GM18867 (cell line): Measurements from ENCODE around the gene VEZT.
"Not testable (repeated sequence)": the region's sequence is repeated elsewhere in the genome, so short reads cannot be mapped to it uniquely, and the experiment has no call there.

ENCODE experiments used
- ATAC-seq: cut with Tn5 transposase; IDR thresholded peaks from one replicate; pipeline ENCODE4 v1.9.1; 2021; ENCODE audit warnings: mild to moderate bottlenecking, moderate library complexity; ENCODE audit not compliant: unreplicated experiment

The VEZT gene

GRCh38 chr12:95314756-95315155 is 97.1 kb downstream of the VEZT start:
- ATAC-seq, result not testable (repeated sequence)

- no peak for ATAC-seq
Measured at GRCh38 chr12:95316798-95317197, 99.2 kb downstream of the VEZT start.

- no peak for ATAC-seq
Measured at GRCh38 chr12:95318071-95318545, 100.5 kb downstream of the VEZT start.

GRCh38 chr12:95319694-95320331 is 102.2 kb downstream of the VEZT start:
- ATAC-seq, result no peak

GRCh38 chr12:95321516-95322246 is 104.1 kb downstream of the VEZT start:
- ATAC-seq, result no peak

- ATAC-seq, result no peak
Measured at GRCh38 chr12:95322326-95322725, 104.7 kb downstream of the VEZT start.

- ATAC-seq, result no peak
Measured at GRCh38 chr12:95323212-95323611, 105.6 kb downstream of the VEZT start.

- ATAC-seq, result not testable (repeated sequence)
Measured at GRCh38 chr12:95324246-95324645, 106.6 kb downstream of the VEZT start.

- ATAC-seq, result no peak
Measured at GRCh38 chr12:95325501-95325900, 107.9 kb downstream of the VEZT start.

- no peak for ATAC-seq
Measured at GRCh38 chr12:95326445-95326844, 108.8 kb downstream of the VEZT start.

- no peak for ATAC-seq
Measured at GRCh38 chr12:95326855-95327254, 109.2 kb downstream of the VEZT start.

GRCh38 chr12:95328708-95329107 is 111.1 kb downstream of the VEZT start:
- ATAC-seq, result no peak

- ATAC-seq, result no peak
Measured at GRCh38 chr12:95335948-95336347, 118.3 kb downstream of the VEZT start.

- no peak for ATAC-seq
Measured at GRCh38 chr12:95336387-95337067, 118.9 kb downstream of the VEZT start.

GRCh38 chr12:95337146-95337545 is 119.5 kb downstream of the VEZT start:
- no peak for ATAC-seq

- no peak for ATAC-seq
Measured at GRCh38 chr12:95339086-95339788, 121.6 kb downstream of the VEZT start.

- no peak for ATAC-seq
Measured at GRCh38 chr12:95342008-95342407, 124.4 kb downstream of the VEZT start.

GRCh38 chr12:95343461-95344230 is 126.0 kb downstream of the VEZT start:
- ATAC-seq, result no peak

- no peak for ATAC-seq
Measured at GRCh38 chr12:95349291-95349690, 131.7 kb downstream of the VEZT start.

- no peak for ATAC-seq
Measured at GRCh38 chr12:95351748-95352147, 134.1 kb downstream of the VEZT start.
